ENCODE results near the gene C16orf89.
A peak's percentile ranks its signal among the peaks of the same experiment; 100 is the strongest.
"Not testable (repeated sequence)": the region's sequence is repeated elsewhere in the genome, so short reads cannot be mapped to it uniquely, and the experiment has no call there.

Gene C16orf89, protein sequence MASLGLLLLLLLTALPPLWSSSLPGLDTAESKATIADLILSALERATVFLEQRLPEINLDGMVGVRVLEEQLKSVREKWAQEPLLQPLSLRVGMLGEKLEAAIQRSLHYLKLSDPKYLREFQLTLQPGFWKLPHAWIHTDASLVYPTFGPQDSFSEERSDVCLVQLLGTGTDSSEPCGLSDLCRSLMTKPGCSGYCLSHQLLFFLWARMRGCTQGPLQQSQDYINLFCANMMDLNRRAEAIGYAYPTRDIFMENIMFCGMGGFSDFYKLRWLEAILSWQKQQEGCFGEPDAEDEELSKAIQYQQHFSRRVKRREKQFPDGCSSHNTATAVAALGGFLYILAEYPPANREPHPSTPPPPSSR

GRCh38 chr16:5065813-5066212, at the start of gene C16orf89:
Gene C16orf89, minus strand, starts transcription at chr16:5065956. Its CDS starts 48 bp downstream, at chr16:5065908.
- no peak for DNase-seq

GRCh38 chr16:5110933-5111332, 45.2 kb upstream of the C16orf89 start:
- not testable (repeated sequence) for DNase-seq

GRCh38 chr16:5108505-5109158, 42.9 kb upstream of the C16orf89 start:
- DNase-seq: no peak

- not testable (repeated sequence) for DNase-seq
Observed at GRCh38 chr16:5105039-5105438, 39.3 kb upstream of the C16orf89 start.

DNA sequence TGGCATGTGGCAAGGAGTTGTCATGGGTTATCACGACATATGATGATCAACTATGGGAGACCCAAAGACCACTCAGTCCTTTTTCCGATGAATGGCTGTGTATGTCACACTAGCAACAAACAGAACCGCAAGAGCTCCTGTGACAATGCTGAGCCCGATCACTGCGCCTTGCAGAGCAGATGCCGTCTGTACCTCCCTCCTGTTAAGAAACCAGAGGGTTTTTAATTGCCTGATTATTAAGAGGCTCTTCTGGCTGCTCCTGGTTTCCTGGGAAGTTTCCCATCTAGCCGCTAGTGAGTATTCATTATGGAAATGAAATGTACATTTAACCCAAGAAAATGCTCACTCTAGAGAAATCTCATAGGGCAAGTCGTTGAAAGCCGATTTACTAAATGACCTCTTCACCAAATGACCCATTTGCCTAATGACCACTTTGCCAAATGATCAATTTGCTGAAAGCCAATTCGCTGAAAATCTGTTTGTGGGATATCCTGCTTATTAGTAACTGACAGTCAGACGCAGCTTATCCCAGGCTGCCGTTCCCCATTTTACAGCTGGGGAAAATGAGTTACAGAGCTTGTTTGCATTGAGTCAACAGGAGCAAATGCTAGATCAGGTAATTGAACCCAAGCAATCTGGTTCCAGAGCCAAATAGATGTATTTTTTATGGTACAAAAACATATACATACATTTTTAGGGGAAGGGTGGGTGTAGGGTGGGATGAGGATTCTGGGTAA, 37.7 kb upstream of the C16orf89 start:
- not testable (repeated sequence) for DNase-seq

DNA sequence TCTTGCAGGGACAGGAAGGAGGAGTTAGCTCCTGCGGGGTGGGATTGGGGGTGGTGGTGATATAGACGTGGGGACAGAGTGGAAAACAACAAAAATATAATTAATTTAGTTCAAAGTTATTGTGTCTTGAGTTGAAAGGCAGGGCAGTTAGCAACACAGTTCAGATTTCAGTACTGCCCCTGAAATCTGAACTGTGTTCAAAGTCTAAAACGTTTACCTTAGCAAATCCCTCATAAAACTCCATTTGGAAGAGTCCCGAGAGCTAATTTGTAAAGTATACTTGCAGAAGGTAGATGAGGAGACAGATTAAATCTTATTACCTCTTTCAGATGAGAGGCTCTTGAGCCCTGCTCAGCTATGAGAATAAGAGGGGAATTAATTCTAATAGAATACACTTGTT, 33.4 kb upstream of the C16orf89 start:
- not testable (repeated sequence) for DNase-seq

GRCh38 chr16:5098221-5099159, 32.7 kb upstream of the C16orf89 start:
- peak; percentile 96 for DNase-seq

GRCh38 chr16:5097470-5098220, 31.9 kb upstream of the C16orf89 start, which contains the start of gene EEF2KMT:
Gene EEF2KMT, minus strand, starts transcription at chr16:5097795. Its CDS starts 56 bp downstream, at chr16:5097739.
- peak; percentile 89 for DNase-seq

GRCh38 chr16:5097061-5097469, 31.3 kb upstream of the C16orf89 start:
- peak; percentile 30 for DNase-seq

DNA sequence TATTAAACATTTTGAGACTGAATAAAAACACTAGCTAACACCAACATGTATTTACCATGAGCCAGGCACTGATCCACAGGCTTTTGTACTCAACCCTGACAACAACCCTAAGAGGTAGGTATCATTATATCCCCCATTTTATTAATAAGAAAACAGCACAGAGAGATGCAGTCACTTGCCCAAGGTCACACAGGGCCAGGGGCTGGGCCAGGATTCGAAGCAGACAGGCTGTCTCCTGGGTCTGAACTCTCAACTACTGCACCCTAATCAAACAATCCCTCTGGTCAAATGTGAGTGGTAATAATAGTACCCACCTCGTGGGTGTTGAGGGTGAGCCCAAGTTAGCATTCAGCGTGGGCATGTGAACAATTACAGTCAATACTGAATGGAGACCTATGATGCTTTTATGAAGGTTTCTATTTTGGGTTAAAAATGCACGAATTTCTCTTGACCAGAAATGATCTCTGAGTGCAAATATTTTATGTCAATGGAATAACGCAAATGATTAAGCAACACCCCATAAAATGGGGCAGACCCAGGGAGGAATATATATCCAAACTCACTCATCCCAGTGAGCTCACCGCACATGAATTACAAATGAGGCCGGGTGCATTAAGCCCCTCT, 30.8 kb upstream of the C16orf89 start:
- not testable (repeated sequence) for DNase-seq

- not testable (repeated sequence) for DNase-seq
Observed at GRCh38 chr16:5095145-5095830, 29.5 kb upstream of the C16orf89 start.

DNA sequence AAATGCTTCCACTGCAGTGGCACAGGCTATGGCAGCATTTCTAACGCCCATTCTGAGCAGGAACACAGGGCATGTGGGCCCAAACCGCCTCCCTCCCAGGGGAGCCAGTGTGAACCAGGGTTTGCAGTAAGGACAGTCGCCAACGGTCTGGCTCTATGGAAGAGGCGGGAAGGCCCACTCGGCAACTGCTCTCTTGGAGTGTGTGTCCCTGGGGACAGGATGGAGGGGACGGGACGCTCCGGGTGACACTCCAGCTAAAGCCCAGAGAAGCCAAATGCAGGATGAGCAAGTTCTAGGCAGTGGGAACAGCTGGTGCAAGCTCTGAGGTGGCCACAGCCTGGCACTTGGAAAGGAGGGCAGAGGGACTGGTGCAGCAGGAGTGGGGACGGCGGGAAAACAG, 28.0 kb upstream of the C16orf89 start:
- not testable (repeated sequence) for DNase-seq

DNA sequence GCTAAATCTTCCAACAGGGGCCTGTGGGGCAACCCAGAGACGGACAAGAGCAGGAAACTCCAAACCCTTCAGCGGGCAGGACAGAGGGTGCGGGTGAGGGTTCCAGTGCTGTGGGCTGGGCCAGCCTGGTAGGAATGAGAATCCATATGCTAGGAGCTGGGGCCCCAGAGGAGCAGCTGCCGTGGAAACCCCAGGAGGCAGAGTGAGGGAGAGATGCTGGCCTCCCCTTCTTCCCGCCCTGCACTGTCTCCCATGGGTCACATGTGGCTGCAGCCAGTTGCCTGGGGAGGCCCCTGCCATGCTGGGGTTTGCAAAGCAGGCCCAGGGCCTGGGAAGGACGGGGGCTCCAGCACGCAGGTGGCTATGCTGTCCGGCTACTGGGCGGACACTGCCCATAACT, 27.3 kb upstream of the C16orf89 start:
- DNase-seq: not testable (repeated sequence)

DNA sequence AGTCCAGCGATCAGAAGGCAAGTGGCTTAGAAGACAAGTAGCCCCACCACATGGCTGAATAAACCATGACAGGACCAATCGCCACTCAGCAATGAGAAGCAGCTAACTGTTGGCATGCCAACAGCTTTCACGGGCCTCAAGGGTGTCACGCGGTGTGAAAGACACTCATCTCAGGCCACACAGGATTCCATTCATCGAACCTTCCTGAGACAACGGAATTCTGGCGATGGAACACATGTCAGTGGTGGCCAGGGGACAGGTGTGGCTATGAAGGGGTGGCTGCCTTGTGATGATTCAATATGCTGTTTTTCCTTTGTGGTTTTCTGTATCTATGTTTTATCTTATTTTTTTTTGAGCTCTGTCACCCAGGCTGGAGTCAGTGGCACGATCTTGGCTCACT, 24.8 kb upstream of the C16orf89 start:
- DNase-seq: not testable (repeated sequence)

DNA sequence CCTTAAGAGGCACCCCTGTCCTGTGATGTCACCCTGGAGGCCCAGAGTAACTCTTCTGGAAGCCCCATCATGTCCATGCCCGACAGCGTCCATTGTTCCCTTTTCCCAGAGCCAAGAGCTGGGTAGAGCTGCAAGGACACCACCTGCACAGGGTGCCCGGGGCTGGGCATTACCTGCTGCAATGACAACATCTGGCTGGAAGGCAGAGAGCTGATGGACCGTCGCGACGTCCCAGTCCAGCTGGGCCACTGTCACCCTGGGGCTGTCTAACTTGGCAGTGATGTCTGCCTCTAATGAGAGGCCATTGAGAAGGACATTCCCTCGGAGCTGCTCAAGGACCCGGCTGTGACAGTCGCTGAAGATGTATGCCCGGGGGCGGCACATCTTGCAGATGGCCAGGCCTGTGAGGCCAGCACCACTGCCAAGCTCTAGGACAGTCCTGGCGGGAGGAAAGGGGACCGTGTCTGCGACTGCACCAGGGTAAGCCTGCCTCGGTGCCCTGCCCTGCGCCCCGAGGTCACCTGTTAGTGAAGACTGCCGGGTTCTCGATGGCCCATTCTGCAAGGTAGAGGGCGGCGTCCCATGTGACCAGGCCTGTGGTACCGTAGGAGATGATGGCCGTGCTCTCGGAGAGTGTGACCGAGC, 24.3 kb upstream of the C16orf89 start:
- DNase-seq: not testable (repeated sequence)

GRCh38 chr16:5088936-5089335, 23.2 kb upstream of the C16orf89 start:
- not testable (repeated sequence) for DNase-seq

- not testable (repeated sequence) for DNase-seq
Observed at GRCh38 chr16:5088086-5088790, 22.5 kb upstream of the C16orf89 start.

DNA sequence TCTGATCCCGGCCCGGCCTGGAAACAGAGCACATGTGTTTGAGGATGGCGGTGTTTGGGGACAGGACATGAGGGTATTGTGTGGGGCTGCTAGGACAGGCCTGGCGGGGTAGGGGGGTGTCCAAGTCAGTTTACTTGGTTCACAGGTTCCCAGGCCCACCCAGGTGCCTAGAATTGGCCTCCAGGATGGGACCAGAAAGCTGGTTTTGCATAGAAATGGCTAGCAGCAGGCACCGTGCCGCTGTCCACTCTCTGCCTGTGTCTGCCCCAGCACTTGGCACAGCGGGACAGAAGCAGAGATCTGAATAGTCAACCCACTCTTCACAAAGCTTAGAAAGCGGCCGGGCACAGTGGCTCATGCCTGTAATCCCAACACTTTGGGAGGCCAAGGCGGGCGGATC, 20.0 kb upstream of the C16orf89 start:
- DNase-seq: not testable (repeated sequence)

DNA sequence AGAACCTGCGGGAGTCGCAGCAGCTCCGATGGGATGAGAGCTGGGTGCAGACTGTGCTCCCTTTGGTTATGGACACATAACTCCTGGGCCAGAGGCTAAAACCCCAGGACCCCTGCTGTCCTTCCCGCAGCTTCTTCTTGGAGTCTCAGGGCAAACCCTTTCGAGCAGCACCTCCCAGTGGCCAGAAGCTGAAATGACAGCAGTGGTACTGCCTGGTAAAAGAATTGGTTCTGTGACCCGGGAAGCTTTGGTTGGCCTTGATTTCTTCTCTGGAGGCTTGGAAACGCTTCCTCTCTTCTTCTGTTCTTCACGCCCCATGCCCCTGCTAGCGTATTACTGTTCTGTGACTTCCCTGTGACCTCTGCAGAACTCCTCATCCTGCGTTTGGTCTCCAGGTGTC, 19.0 kb upstream of the C16orf89 start:
- DNase-seq: peak; percentile 55
